G401.6 (cell line): Measurements from ENCODE around the gene ATP9A.
"Not testable (repeated sequence)": the region's sequence is repeated elsewhere in the genome, so short reads cannot be mapped to it uniquely, and the experiment has no call there.

ENCODE experiments used
- FAIRE-seq: peaks from 2 replicates; lab custom pipeline; 2012; peaks lifted over from hg19 to GRCh38; lab: Jason Lieb, UNC

ATP9A gene

GRCh38 chr20:51752343-51752951, 15.7 kb downstream of the ATP9A start:
- no peak for FAIRE-seq

DNA sequence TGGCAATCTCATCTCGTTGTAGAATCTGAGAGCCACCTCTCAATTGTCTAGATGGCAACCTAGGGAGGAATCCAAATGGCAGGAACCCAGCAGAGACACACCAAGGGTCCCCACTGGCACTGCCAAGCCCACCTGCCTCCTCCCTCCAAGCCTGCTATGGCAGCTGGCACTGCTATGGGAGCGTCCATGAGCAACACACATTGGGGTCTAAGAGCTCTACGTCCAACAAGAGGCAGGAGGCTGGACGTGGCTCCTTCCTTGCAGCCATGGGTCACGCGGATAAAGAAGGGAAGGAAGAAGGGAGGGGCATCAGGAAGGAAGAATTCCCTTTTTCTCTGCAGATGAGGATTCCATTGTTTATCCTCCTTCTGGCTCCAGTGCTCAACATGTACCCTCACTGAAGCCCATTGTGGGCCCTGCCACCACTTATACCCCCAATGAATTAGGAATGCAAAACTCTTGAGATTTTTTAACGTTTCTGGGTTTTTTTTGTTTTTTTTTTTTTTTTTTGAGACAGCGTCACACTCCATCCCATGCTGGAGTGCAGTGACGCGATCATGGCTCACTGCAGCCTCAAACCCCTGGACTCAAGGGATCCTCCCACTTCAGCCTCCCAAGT, 17.3 kb downstream of the ATP9A start:
- FAIRE-seq, result no peak

DNA sequence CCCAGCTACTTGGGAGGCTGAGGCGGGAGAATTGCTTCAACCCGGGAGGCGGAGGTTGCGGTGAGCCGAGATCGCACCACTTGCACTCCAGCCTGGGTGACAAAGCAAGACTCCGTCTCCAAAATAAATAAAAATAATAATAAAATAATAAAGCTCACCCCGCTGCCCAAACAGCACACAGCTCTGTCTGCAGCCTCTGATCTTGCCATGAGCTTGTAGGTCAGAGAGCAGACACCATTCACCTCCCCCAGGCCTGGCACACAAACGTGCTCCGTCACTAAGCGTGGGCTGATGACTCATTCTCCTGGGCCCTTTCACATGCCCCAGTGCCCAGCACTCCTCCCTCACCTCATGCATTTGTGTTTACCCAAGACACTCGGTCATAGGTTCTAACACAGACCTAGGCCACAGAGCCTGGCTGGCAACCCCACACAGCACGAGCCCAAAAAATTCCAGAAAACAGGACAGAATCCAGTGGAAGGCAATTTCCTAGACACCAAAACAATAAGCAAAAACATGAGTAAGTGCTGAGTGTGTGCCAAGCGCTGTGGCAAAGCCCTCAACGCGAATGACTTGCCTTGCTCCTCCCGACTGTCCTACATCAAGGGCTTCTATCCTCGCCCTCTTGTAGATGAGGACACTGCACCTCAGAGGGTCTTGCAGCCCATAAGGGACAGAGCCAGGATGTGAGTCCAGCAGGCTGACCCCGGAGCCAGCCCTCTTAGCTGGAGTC, 18.0 kb downstream of the ATP9A start:
- no peak for FAIRE-seq

DNA sequence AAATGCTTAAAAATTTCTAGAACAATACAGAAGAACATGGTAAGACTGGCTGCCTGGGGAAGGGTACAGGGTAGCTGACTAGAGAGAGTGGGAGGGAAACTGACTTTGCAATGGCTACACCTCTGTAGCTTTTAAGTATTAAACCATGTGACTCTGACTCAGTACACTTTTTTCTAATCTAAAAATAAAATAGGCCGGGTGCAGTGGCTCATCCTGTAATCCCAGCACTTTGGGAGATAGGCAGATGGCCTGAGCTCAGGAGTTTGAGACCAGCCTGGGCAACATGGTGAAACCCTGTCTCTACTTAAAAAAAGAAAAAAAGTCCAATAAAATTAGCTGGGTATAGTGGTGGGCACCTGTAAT, 18.5 kb downstream of the ATP9A start:
- no peak for FAIRE-seq

DNA sequence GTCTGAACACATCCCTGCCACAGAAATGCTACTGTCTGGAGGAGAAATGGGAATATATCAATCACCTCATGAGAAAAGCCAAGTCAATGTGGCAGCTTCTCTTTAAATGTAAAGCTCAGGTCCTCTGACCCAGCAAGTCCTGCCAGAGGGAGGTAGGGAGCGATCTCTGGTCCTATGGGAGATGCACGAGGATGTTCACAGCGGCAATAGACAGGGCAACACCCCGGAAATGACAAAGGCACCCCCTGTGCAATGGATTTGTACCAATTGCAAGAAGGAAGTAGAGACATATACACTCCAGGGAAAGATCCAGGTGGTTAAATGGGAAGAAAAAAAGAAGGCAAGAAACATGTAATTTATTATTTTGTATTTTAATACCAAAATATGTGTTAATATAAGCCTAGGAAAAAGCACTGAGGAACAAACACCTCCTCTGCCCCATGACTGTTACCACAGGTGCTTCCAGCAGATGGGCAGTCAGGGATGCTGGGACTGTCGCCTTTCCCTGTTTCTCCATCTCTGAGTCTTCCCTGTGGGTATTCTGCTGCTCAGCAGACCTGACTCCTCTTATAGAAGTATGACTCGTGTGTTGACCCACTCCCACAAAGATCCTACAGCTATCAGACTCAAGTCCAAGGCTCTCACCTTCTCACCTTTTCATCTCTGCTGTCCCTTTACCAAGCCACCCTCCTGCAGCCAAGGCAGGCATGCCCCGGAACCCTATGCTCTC, 20.8 kb downstream of the ATP9A start:
- FAIRE-seq, result no peak

DNA sequence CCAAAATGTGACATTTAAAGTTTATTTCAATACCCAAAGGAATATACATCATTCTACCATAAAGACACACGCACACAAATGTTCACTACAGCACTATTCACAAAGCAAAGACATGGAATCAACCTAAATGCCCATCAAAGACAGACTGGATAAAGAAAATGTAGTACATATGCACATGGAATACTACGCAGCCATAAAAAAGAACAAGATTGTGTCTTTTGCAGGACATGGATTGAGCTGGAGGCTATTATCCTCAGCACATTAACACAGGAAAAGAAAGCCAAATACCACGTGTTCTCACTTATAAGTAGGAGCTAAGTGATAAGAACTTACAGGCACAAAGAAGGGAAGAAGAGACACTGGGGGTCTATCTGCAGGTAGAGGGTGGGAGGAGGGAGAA, 22.4 kb downstream of the ATP9A start:
- FAIRE-seq, result no peak

DNA sequence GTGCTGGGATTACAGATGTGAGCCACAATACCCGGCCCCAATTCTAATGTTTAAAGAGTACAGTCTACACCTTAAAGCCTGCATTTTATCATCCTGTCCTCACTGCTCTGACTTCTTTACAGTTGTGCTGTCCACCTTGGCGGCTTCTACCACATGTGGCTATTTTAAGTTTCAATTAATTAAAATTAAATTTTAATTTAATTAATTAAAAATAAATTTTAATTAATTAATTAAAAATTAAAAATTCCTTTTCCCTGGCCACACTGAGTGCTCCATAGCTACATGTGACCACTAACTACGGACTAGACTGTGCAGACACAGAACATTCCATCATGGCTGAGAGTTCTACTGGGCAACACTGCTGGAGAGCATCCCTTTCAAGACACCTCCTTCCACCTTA, 27.4 kb downstream of the ATP9A start:
- FAIRE-seq, result no peak

DNA sequence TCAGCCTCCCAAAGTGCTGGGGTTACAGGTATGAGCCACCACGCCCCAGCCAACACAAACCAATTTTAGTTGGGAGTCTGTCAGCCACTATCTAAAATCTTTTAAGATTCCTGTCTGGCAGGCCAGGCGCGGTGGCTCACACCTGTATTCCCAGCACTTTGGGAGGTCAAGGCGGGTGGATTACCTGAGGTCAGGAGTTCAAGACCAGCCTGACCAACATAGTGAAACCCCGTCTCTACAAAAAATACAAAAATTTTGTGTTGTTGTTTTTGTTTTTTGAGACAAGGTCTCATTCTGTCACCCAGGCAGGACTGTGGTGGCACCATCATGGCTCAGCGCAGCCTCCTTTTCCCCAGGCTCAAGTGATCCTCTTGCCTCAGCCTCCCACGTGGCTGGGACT, 27.9 kb downstream of the ATP9A start:
- FAIRE-seq, result not testable (repeated sequence)

GRCh38 chr20:51739722-51740249, 28.4 kb downstream of the ATP9A start:
- no peak for FAIRE-seq

- FAIRE-seq, result no peak
Observed at GRCh38 chr20:51738877-51739447, 29.2 kb downstream of the ATP9A start.

- FAIRE-seq, result not testable (repeated sequence)
Observed at GRCh38 chr20:51738261-51738660, 29.9 kb downstream of the ATP9A start.

DNA sequence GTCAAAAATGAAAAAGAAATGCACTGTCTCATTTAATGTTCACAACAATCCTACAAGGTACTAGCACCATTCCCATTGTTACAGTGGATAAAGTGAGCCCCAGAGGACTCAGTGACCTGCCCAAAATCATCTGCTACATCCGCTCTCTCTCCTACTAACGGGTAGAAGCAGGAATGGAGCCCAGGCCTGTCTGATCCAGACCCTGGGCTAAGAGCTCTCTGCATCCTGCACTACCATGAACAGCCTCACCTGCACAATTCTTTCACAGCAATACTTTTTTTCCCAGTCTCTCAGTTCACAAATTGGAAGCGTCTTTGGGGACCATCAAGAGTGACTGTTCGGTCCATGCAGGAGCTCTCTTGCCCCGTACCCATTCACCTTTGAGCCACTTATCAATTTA, 31.2 kb downstream of the ATP9A start:
- no peak for FAIRE-seq

DNA sequence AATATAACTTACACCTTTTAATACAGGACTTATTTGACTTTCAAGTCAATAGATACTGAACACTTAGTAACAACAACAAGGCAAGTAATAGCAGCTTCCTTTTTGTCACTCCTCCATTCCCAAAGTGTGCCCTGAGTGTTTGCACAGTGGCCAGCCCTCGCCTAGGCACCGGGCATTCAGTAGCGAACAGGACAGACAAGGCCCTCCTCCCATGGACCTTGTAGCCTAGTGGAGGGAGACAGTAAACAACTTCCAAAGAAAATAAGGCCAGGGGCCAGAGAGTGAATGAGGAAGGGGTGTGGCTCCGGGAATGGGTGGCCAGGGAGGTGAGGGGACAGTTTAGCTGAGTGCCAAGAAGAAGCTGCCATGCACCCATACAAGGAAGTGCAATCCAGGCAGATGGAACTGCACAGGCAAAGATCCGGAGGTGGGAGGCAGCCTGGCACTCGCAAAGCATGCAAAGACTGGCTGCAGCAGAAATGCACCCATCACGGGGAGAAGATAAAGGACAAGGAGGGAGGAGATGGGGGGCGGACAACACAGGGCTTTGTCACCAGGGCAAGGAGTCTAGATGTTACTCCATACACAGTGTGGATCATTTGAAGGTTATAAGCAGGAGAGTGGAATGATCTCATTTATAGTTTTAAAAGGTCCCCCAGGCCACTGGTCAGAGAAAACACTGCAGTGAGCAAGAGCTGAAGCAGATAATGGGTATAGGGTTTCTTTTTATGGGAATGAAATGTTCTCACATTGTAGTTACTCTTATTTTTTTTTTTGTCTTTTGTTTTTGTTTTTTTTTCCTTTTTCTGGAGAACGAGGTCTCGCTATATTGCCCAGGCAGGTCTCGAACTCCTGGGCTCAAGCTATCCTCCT, 32.2 kb downstream of the ATP9A start:
- FAIRE-seq, result no peak

DNA sequence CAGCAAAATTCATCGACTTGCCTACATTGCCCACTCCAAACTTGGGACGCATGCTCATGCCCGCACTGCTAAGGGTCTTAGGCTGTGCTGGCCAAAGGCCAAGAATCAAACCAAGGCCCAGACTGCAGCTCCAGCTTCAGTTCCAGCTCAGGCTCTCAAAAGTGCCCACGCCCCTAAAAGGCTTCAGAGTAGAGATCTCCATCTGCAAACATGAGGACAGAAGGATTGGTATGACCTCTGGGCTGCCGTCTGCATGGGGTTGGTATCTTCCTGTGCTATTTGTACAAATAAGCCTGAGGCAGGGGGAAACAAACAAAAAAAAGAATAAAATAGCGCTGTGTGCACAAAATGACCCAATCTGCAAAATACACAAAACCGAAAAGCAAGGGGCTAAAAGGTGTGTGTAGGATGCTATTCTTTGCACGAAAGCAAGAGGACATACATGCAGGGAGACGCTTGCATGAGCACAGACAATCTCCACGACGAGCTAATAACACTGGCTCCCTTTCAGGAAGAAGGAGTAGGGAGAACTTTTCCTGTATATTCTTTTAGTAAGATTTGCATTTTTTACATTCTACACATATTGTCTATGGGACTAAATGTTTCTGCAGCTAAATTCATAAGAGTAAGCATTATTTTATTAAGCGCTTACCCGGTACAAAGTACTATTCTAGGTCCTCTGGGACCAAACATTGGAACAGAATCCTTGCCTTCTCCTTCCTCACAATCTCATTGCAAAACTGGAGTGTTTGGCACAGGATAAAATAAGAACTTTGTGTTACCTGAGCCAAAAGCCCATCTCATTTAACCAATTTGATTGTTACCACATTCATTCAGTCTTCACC, 33.1 kb downstream of the ATP9A start:
- no peak for FAIRE-seq

DNA sequence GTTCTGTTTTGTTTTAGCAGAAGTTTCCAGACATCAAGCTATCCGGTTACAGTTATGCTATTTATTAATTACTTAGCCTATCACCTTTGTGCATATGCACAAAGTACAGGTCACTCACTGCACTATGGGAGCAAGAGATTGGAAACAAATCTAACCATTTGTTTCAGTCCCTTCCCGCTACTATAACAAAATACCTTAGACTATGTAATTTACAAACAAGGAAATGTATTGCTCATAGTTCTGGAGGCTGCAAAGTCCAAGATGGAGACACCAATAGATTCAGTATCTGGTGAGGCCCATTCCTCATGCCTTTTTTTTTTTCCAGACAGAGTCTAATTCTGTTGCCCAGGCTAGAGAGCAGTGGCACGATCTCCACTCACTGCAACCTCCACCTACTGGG, 35.1 kb downstream of the ATP9A start:
- no peak for FAIRE-seq

DNA sequence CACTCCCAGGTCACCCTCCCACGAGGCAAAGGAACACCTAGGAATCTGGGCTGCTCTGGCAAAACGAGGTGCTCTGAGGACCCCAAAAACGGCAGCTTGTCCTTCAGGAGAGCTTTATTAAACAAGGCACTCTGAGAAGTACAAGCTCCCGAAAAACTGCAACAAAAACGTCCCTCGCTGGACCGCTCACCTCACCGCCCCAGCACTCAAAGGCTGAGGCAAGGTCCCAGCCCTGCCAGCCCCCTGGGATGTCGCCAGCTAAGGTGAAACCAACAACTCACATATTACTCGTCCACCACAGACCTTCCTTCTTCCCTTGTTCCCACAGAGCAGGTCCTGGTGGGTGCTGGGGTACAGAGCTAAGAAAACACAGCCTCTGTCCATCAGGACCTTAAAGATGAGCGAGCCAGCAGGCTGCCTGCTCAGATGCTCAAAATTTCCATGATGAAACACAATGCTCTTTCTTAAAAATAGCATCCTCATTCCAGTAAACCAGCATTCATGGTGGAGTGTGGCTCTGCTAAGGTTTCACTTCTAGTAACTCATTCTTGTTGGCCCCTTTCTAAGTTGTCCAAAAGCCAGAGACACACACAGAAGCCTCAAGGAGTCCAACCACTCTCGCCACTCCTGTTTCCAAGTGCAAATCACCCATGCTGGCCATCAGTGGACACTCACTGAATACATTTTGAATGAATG, 35.9 kb downstream of the ATP9A start:
- FAIRE-seq, result no peak

GRCh38 chr20:51731731-51732095, 36.5 kb downstream of the ATP9A start:
- FAIRE-seq, result no peak

- no peak for FAIRE-seq
Observed at GRCh38 chr20:51729771-51730170, 38.4 kb downstream of the ATP9A start.

DNA sequence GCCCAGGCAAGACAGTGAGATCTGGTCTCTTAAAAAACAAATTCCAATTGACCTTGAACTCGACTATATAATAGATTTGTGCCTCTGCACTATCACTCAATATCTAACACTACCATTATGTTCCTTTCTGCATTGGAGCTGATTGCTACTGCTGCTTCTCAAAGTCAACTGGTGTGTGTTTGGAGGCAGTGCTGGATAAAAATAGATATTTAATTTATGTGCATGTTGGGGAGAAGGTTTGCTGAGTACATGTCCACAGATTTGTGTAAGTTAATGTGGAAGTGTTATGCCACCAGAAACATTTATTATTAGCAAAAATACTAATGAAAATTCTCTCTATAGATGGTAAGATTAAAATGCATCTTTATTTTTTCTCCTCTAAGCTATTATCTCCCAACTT, 39.5 kb downstream of the ATP9A start:
- no peak for FAIRE-seq

GRCh38 chr20:51727872-51728271, 40.3 kb downstream of the ATP9A start:
- FAIRE-seq, result no peak
